IPS-15b (cell line): ENCODE results near the gene TBC1D7.

Experiments used
- H3K27me3 ChIP-seq: one replicate; pipeline ENCODE4 v1.6.1; 2013; ENCODE audit warnings: low read length; ENCODE audit not compliant: control insufficient read depth, insufficient read depth
- H3K36me3 ChIP-seq: one replicate; pipeline ENCODE4 v1.6.1; 2013; ENCODE audit warnings: low read length; ENCODE audit not compliant: control insufficient read depth, insufficient read depth
- H3K4me1 ChIP-seq: one replicate; pipeline ENCODE4 v1.6.1; 2013; ENCODE audit warnings: mild to moderate bottlenecking, low read length; ENCODE audit not compliant: control insufficient read depth, insufficient read depth
- H3K4me3 ChIP-seq: one replicate; pipeline ENCODE4 v1.5.1; 2013; ENCODE audit warnings: low read depth, low read length
- H3K9ac ChIP-seq: one replicate; pipeline ENCODE4 v1.6.1; 2013; ENCODE audit warnings: low read depth, mild to moderate bottlenecking, low read length
- H3K9me3 ChIP-seq: one replicate; pipeline ENCODE4 v1.6.1; 2013; ENCODE audit warnings: mild to moderate bottlenecking, low read length; ENCODE audit not compliant: control insufficient read depth, insufficient read depth

Gene TBC1D7

GRCh38 chr6:13354331-13355042 lies 26.1 kb upstream of the TBC1D7 start:
- H3K4me1 ChIP-seq: peaks cover 11% of the 10 kb centered on the region
- H3K27me3 ChIP-seq: no peaks in the 10 kb centered on the region
- H3K9ac ChIP-seq: no peak overlapping the region
- no peak overlapping the region for H3K4me3 ChIP-seq
- H3K9me3 ChIP-seq: no peaks in the 10 kb centered on the region
- no peaks in the 10 kb centered on the region for H3K36me3 ChIP-seq

DNA sequence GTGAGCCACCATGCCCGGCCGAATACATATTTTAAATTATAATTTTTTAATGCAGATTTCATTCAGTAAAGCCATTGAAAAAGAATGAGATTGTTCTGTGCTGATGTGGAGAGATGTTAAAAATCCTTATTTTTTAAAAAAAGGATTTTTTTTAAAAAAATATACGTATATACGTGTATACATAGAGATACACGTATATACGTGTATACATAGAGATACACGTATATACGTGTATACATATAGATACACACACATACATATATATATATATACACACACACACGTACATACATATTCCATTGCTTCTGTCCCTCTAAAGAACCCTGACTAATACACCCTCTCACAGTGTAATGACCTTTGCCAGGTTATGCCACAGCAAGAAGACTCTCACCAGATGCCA lies 23.8 kb upstream of the TBC1D7 start:
- Histone ChIP-seq H3K27me3 (no peaks in the 10 kb centered on the region), H3K36me3 (no peaks in the 10 kb centered on the region), H3K9ac (no peak overlapping the region), H3K4me3 (no peak overlapping the region), H3K4me1 (peaks cover 6% of the 10 kb centered on the region), H3K9me3 (no peaks in the 10 kb centered on the region)

DNA sequence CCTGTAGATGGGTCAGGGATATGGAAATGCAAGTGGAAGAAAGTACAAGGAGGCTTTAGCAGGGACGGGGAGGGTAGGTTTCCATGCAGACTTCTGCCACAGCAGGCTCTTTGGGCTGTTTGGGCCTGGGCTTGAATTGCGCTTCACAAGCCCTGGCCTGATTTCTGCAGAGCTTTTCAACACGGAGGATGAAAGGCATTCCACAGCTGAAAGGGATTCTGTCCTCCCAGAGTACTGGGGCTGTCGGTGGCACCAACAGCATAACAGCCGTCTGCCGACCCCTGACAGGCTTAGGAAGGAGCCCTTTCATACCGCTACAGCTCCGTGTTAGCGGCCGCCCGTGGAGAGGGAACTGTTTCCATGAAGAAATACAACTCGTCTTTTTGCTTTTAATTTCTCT lies 22.9 kb upstream of the TBC1D7 start:
- Histone ChIP-seq H3K4me3 (no peak overlapping the region), H3K36me3 (no peaks in the 10 kb centered on the region), H3K4me1 (no peaks in the 10 kb centered on the region), H3K9ac (no peak overlapping the region), H3K27me3 (no peaks in the 10 kb centered on the region), H3K9me3 (no peaks in the 10 kb centered on the region)

GRCh38 chr6:13349811-13350506 lies 21.6 kb upstream of the TBC1D7 start:
- H3K27me3 ChIP-seq: no peaks in the 10 kb centered on the region
- H3K9me3 ChIP-seq: no peaks in the 10 kb centered on the region
- no peaks in the 10 kb centered on the region for H3K36me3 ChIP-seq
- no peaks in the 10 kb centered on the region for H3K4me1 ChIP-seq
- no peak overlapping the region for H3K9ac ChIP-seq
- H3K4me3 ChIP-seq: no peak overlapping the region

DNA sequence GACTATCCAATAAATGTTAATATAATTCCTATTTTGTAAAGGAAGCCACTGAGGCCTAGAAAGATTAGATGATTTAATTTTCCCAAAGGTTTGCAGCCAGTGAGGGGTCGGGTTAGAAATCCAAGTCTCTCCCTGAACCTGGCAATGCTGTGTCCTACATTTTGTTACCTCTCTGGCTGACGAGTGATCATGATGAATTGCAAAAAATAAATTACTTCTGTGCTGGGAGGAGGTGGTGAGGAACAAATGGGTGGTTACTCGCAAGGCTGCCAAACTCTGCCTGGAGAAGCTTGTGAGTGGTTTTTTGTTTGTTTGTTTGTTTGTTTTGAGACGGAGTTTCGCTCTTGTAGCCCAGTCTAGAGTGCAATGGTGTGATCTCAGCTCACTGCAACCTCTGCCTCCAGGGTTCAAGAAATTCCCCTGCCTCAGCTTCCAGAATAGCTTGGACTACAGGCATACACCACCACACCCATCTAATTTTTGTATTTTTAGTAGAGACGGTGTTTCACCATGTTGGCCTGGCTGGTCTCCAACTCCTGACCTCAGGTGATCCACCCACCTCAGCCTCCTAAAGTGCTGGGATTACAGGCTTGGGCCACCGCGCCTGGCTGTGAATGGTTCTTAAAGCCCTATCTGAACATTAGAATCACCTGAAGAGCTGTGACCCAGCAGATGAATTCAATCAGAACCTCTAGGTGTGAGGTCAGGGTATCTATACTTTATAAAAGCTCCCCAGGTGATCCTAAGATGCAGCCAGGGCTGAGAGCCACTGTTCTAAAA lies 20.2 kb upstream of the TBC1D7 start:
- H3K36me3 ChIP-seq: no peaks in the 10 kb centered on the region
- no peak overlapping the region for H3K9ac ChIP-seq
- H3K4me3 ChIP-seq: no peak overlapping the region
- no peaks in the 10 kb centered on the region for H3K4me1 ChIP-seq
- H3K27me3 ChIP-seq: no peaks in the 10 kb centered on the region
- H3K9me3 ChIP-seq: no peaks in the 10 kb centered on the region

DNA sequence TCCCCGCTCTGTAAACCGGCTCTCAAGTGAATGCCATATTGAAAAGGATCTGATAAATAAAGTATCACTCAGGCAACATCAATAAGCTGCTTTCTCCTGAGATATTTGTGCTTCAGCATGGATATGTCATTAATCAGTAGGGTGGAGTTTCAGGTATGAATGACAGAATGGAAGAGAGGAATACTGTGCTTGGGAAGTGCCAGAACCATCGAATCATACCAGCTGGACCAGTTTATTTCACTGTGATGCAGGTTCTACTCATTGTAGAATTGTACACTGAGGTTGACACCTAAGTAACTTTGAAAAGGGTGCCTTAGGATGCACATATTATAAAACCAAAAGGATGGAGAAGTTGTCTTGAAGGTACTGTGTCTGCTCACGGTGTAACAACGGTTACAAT lies 17.9 kb upstream of the TBC1D7 start:
- Histone ChIP-seq H3K4me1 (no peaks in the 10 kb centered on the region), H3K36me3 (no peaks in the 10 kb centered on the region), H3K27me3 (no peaks in the 10 kb centered on the region), H3K9ac (no peak overlapping the region), H3K4me3 (no peak overlapping the region), H3K9me3 (no peaks in the 10 kb centered on the region)

- Histone ChIP-seq H3K9me3 (no peaks in the 10 kb centered on the region), H3K27me3 (no peaks in the 10 kb centered on the region), H3K9ac (no peak overlapping the region), H3K4me1 (no peaks in the 10 kb centered on the region), H3K36me3 (no peaks in the 10 kb centered on the region), H3K4me3 (no peak overlapping the region)
Measured at GRCh38 chr6:13342414-13343019, 14.2 kb upstream of the TBC1D7 start.

GRCh38 chr6:13339863-13340630 lies 11.7 kb upstream of the TBC1D7 start:
- Histone ChIP-seq H3K27me3 (no peaks in the 10 kb centered on the region), H3K9me3 (no peaks in the 10 kb centered on the region), H3K9ac (no peak overlapping the region), H3K4me3 (no peak overlapping the region), H3K36me3 (no peaks in the 10 kb centered on the region), H3K4me1 (no peaks in the 10 kb centered on the region)

DNA sequence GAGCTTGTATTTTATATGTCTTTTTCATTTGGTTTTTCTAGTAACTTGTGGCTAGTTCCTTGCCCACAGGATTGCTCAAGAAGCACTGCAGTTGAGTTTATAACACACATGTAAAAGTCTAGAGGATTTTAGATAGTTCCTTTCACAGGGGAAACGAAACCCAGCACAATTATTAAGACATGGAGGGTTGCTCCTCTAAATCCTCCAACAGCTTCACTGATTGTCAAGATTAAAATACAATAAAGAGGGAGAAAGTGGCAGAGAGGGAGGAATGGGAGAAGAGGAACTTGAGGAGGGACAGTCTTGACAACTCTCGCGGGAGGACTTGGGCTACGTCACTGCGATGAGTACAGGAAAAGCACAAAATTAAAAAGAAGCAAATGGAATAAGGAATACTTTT lies 9.7 kb upstream of the TBC1D7 start:
- H3K9me3 ChIP-seq: no peaks in the 10 kb centered on the region
- H3K27me3 ChIP-seq: no peaks in the 10 kb centered on the region
- H3K36me3 ChIP-seq: no peaks in the 10 kb centered on the region
- H3K9ac ChIP-seq: no peak overlapping the region
- H3K4me3 ChIP-seq: no peak overlapping the region
- H3K4me1 ChIP-seq: no peaks in the 10 kb centered on the region

DNA sequence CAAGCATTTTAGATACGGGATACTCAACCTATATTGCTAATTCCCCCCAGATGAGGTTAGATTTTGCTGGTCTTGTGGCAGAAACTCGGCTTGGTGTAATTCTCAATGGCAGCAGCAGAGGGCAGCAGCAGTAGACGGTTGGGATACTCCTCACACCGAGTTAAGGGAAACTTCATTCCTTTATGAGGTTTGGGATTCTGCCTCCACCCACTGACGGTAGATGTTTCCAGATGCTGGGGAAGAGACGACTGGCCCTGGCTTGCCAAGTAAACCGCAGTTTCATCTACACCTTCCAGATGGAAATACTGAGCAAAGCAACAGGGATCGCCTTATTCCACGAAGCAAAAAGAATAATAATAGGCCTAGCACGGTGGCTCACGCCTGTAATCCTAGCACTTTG lies 8.2 kb upstream of the TBC1D7 start:
- H3K36me3 ChIP-seq: no peaks in the 10 kb centered on the region
- H3K9ac ChIP-seq: no peak overlapping the region
- H3K9me3 ChIP-seq: no peaks in the 10 kb centered on the region
- no peaks in the 10 kb centered on the region for H3K4me1 ChIP-seq
- no peaks in the 10 kb centered on the region for H3K27me3 ChIP-seq
- H3K4me3 ChIP-seq: no peak overlapping the region

GRCh38 chr6:13334953-13335352 lies 6.6 kb upstream of the TBC1D7 start:
- no peaks in the 10 kb centered on the region for H3K36me3 ChIP-seq
- H3K9ac ChIP-seq: no peak overlapping the region
- H3K9me3 ChIP-seq: no peaks in the 10 kb centered on the region
- H3K4me1 ChIP-seq: no peaks in the 10 kb centered on the region
- H3K4me3 ChIP-seq: no peak overlapping the region
- no peaks in the 10 kb centered on the region for H3K27me3 ChIP-seq
